Activated CD4-positive, alpha-beta memory T cell treated with anti-CD3 and anti-CD28 coated beads, Interleukin-2, amount 10 ng/mL, durations not matched to agents 7 days and 5 days (primary cell): ENCODE results near the gene ZFPM1. TPM values are rescaled to one million over a fixed set of nuclear protein-coding genes. Genes with fewer than 3 reads are reported as not detected.

Source experiments
- CTCF ChIA-PET: fragments of 350-600 bp; sonication (Branson Sonifier 250); formaldehyde crosslinking; loops from one replicate; lab custom pipeline; 2021; ENCODE audit warnings: antibody characterized with exemption, inconsistent platforms; lab: Charles Lee
- POLR2A ChIA-PET: fragments of 350-600 bp; sonication (Branson Sonifier 250); formaldehyde crosslinking; loops from one replicate; lab custom pipeline; 2021; ENCODE audit warnings: antibody characterized with exemption; lab: Charles Lee
- DNase-seq: peaks from one replicate; pipeline ENCODE4 v3.0.0-alpha.2; 2020
- H3K27ac Mint-ChIP-seq: one replicate; pipeline ENCODE4 v1.8.0; 2021; ENCODE audit warnings: mild to moderate bottlenecking, mixed read lengths
- H3K27me3 Mint-ChIP-seq: one replicate; pipeline ENCODE4 v1.8.0; 2021; ENCODE audit warnings: mixed read lengths
- H3K36me3 Mint-ChIP-seq: one replicate; pipeline ENCODE4 v1.8.0; 2021; ENCODE audit warnings: low read depth, mixed read lengths
- H3K4me1 Mint-ChIP-seq: one replicate; pipeline ENCODE4 v1.8.0; 2021; ENCODE audit warnings: mixed read lengths
- H3K4me3 Mint-ChIP-seq: one replicate; pipeline ENCODE4 v1.8.0; 2021; ENCODE audit warnings: mild to moderate bottlenecking, mixed read lengths
- H3K9me3 Mint-ChIP-seq: one replicate; pipeline ENCODE4 v1.8.0; 2021; ENCODE audit warnings: mixed read lengths
- total RNA-seq, 2 experiments: library from RNA; stranded (reverse); gene quantifications; one replicate each; pipeline ENCODE4 v1.2.3, GENCODE V29; 2021

ZFPM1 gene
- total RNA-seq, 2 experiments from 2014 or later = 15.4 to 15.7 TPM

DNA sequence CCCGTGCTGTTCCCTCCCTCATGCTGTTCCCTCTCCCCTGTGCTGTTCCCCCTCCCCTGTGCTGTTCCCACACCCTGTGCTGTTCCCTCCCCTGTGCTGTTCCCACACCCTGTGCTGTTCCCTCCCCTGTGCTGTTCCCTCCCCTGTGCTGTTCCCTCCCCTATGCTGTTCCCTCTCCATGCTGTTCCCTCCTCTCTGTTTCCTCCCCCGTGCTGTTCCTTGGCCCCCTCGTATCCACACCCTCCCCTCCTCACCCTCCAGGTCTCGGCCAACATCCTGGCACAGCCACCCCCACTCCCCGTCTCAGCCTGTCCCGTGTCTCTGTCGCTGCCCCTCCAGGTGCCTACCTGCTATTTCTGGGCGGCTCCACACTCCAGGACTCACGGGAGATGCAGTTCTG is 68.6 kb downstream of the ZFPM1 start:
- POLR2A ChIA-PET = no interaction called here
- no peaks in the 10 kb centered on the region for H3K36me3 Mint-ChIP-seq
- no peaks in the 10 kb centered on the region for H3K27me3 Mint-ChIP-seq
- no peaks in the 10 kb centered on the region for H3K4me1 Mint-ChIP-seq
- no peak for DNase-seq
- H3K4me3 Mint-ChIP-seq = no peak overlapping the region
- peaks cover 5% of the 10 kb centered on the region for H3K9me3 Mint-ChIP-seq
- H3K27ac Mint-ChIP-seq = no peak overlapping the region
- CTCF ChIA-PET = no interaction called here

DNA sequence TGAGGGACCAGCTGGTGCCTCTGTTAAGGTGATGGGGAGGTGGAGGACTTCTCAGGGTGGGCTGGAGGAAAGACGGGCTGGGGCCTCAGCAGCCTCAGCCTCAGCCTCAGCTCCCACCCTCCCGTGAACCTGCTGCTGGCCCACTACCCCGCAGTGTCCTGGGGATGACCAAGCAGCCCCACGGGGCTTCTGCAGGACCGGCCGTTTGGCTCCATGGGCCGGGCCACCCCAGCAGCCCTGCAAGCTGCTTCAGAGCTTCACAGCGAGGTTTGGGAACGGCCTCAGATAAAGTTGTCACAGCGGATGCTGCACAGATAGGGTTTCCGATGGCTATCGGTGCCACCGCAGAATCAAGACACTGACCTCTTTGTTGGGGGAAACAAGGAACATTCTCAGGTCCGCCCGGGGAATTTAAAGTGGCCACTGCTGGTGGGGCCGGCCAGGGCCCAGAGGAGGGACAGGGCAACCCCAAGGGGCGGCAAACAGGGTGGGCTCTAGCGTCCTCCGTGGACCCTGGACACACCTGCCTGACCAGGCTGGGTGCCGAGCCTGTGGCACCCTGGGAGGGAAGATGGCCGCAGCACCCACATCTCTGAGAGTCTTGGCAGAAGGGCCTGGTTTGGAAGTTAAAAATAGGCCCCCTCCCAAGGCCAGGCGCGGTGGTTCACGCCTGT is 69.3 kb downstream of the ZFPM1 start:
- no peaks in the 10 kb centered on the region for H3K27me3 Mint-ChIP-seq
- no peaks in the 10 kb centered on the region for H3K4me1 Mint-ChIP-seq
- H3K9me3 Mint-ChIP-seq = peaks cover 5% of the 10 kb centered on the region
- CTCF ChIA-PET = interaction anchor here (1.1 kb wide), 1 partner anchor 81 kb away, joined by 3 read pairs; no protein-coding TSS in a partner anchor
- H3K27ac Mint-ChIP-seq = no peak overlapping the region
- H3K36me3 Mint-ChIP-seq = no peaks in the 10 kb centered on the region
- no peak for DNase-seq
- POLR2A ChIA-PET = no interaction called here
- H3K4me3 Mint-ChIP-seq = no peak overlapping the region

DNA sequence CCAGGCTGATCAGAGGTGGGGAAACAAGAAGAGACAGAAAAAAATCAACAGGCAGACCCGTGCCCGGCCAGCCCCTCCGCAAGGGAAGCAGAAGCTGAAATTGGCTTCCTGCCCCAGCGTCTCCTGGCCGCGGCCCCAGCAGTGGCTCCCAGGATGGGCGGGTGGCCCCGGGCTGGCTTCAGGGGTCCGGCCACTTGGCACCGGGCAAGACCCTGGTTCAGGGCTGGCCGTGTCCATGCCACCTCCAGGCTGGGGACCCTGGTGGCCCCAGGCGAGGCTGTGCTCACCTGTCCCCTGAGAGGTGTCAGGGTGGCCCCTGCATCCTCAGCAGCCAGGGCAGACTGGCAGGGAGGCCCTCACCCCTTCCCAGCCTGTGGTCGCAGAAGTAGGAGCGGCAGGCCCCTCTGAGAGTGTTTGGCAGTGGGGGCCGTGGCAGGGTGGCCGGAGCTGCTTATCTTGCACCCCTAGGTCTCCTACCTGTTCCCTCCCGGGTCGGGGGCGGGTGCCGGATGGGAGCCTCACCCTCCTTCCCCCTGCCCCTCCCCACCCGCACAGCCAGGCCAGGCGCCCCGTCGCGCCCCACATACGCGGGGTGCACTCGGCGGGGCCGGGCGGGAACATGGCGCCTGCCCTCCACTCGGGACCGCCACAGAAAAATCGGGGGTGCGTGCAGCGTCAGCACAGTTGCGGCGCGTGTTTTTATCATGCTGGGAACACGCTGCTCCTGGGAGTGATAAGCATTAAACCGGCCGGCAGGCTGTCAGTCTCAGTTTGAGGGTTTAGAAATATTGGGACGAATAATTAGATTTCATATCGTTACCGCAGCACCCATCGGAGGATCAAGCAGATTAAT is 70.5 kb downstream of the ZFPM1 start:
- no peak for DNase-seq
- no peaks in the 10 kb centered on the region for H3K36me3 Mint-ChIP-seq
- H3K4me3 Mint-ChIP-seq = no peak overlapping the region
- ChIA-PET CTCF (interaction anchor here (1.1 kb wide), 1 partner anchor 82 kb away, joined by 3 read pairs; no protein-coding TSS in a partner anchor), POLR2A (no interaction called here)
- H3K27me3 Mint-ChIP-seq = no peaks in the 10 kb centered on the region
- H3K4me1 Mint-ChIP-seq = no peaks in the 10 kb centered on the region
- H3K27ac Mint-ChIP-seq = no peak overlapping the region
- peaks cover under 1% of the 10 kb centered on the region for H3K9me3 Mint-ChIP-seq

DNA sequence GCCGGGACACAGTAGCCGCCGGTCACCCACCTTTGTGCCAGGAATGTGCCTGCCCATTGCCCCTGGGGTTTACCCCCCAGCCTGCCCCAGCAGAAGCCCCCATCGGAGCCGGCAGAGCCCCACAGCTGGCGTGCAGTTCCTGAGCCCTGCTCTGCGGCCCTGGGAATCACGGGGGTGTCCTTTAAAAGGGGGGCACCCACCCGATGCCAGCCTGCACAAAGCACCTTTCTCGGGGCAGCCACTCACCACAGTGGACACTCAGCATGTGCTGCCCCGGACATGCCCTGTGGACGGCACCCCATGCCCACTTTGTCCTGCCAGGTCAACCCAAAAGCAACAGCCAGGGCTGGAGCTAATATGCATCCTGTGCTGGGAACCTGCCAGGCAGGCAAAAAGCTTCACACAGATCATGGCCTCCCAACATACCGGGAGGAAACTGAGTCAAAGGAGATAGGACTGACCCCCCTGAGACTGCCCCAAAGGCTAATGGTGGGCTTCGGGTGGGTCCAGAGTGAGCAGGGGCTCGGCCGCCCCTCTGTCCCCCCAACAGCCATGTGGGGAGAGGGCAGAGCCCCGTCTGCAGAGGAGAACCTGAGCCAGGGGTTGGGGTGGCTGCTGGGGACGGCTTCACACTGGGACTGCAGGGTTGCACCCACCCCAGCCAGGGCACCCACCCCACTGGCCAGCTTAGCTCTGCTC is 71.3 kb downstream of the ZFPM1 start:
- H3K4me3 Mint-ChIP-seq = no peak overlapping the region
- POLR2A ChIA-PET = interaction anchor here (1.3 kb wide), 1 partner anchor 46 kb away, joined by 3 read pairs; the partner anchor contains the start of gene ZC3H18
- no peak overlapping the region for H3K27ac Mint-ChIP-seq
- H3K9me3 Mint-ChIP-seq = no peaks in the 10 kb centered on the region
- CTCF ChIA-PET = no interaction called here
- H3K4me1 Mint-ChIP-seq = no peaks in the 10 kb centered on the region
- no peak for DNase-seq
- H3K27me3 Mint-ChIP-seq = no peaks in the 10 kb centered on the region
- H3K36me3 Mint-ChIP-seq = no peaks in the 10 kb centered on the region

DNA sequence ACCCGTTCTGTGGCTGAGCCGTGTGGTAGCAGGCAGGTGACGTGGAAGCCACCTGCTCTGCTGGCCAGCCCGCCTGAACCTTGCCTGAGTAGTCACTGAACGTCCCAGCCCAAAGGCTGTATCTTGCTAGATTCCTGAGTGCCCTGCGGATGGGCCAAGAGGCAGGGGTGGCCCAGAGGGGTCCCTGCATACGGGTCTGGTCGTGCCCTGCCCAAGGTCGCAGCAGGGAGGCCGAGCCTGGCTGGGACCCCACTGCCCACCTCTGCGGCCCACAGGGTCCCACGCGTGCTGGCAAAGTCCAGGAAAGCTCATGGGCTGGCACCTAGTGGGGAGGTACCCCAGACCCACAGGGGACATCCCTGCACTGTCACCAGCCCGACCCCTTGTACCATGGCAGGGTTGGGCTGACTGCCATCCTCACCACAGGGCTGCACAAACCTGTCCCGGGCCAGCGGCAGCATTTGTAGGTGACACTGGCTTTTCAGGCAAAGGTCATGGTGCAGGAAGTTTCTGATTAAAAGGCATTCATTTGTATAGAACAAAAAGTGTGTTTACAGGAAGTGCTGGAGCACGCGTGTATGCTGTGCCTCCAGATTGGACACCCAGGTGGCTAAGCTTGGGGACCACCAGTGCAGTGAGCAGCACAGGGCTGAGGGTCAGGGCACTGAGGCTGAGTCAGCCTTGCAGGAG is 72.0 kb downstream of the ZFPM1 start:
- H3K9me3 Mint-ChIP-seq = no peaks in the 10 kb centered on the region

DNA sequence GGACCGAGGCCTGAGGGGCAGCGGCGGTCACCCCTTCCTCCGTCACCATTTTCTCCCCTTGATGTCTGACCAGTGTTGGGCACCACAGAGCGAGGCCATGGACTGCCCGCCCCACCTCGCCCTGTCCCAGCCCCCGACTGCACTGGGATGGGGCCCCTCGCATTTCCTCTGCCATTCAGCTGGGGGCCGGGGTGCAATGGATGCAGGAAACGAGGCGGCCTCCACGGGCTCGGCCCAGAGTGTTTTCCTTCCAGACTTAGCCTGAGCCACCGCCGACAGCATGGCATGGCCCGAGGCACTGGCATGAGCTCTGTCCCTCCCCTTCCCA is 72.5 kb downstream of the ZFPM1 start:
- Mint-ChIP-seq H3K9me3 (no peaks in the 10 kb centered on the region), H3K27me3 (no peaks in the 10 kb centered on the region), H3K4me1 (no peaks in the 10 kb centered on the region), H3K36me3 (no peaks in the 10 kb centered on the region), H3K4me3 (no peak overlapping the region), H3K27ac (no peak overlapping the region)
- POLR2A ChIA-PET = interaction anchor here (1.3 kb wide), 1 partner anchor 45 kb away, joined by 3 read pairs; the partner anchor contains the start of gene ZC3H18
- no peak for DNase-seq
- CTCF ChIA-PET = no interaction called here

More for the DNA sequence above, 72.0 kb downstream of the ZFPM1 start:
- ChIA-PET CTCF (no interaction called here), POLR2A (interaction anchor here (1.3 kb wide), 1 partner anchor 45 kb away, joined by 3 read pairs; the partner anchor contains the start of gene ZC3H18)
- no peaks in the 10 kb centered on the region for H3K4me1 Mint-ChIP-seq
- DNase-seq = no peak
- no peaks in the 10 kb centered on the region for H3K36me3 Mint-ChIP-seq
- H3K4me3 Mint-ChIP-seq = no peak overlapping the region
- H3K27ac Mint-ChIP-seq = no peak overlapping the region
- H3K27me3 Mint-ChIP-seq = no peaks in the 10 kb centered on the region

DNA sequence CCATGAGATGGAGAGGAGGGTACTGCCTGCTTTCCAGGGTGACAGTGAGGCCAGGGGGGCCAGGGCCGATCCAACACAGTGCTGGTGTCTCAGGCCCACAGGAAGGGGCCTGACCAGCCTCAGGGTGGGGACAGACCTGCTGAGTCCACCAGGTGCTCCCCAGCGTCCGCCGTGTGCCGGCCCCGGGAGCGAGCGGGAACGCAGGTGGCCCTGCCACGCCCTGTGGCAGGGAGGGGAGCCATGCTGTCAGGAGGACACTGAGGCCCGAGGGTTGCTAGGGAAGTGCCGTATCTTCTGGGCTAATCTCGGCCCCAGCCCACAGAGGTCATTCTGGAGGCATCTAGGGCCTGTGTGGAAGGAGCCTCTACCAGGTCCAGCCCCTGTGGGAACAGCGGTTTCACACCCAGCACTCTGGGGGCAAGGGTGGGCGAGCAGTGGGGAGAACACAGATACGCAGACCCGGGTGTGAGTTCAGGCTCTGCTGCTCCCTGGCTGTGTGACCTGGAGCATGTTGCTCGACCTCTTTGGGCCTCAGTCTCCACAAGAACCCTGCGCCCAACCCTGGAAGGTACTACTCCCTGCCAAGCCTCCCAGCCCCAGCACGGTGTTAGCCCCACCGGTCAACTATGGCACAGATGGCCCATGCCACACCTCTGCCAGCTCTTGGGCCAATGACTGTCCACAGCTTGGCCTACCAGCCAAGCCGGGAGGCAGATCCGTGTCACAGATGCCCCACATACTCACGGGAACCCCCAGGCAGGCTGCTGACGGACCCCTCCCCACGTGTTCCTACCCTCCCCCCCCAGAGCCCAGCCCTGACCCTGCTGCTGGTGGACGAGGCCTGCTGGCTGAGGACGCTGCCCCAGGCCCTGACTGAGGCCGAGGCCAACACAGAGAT is 73.2 kb downstream of the ZFPM1 start:
- Mint-ChIP-seq H3K4me3 (no peak overlapping the region), H3K4me1 (no peaks in the 10 kb centered on the region), H3K9me3 (no peaks in the 10 kb centered on the region), H3K36me3 (no peaks in the 10 kb centered on the region), H3K27me3 (no peaks in the 10 kb centered on the region), H3K27ac (no peak overlapping the region)
- no peak for DNase-seq
- ChIA-PET POLR2A (no interaction called here), CTCF (no interaction called here)

DNA sequence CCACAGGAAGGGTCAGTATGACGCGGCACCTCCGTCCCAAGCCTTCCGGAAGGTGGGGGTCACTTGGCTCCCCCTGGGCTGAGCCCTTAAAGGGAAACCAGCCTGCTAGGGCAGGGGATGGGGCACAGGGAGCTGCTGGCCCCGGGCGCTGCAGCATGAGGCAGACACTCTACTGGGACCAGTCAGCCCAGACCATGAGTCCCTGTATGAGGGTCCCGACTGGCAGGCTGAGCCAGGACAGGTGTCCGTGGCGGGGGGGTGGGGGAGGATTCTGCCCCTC is 73.8 kb downstream of the ZFPM1 start:
- Mint-ChIP-seq H3K9me3 (no peaks in the 10 kb centered on the region), H3K27me3 (no peaks in the 10 kb centered on the region), H3K4me3 (no peak overlapping the region), H3K27ac (no peak overlapping the region), H3K36me3 (no peaks in the 10 kb centered on the region), H3K4me1 (no peaks in the 10 kb centered on the region)
- CTCF ChIA-PET = no interaction called here
- POLR2A ChIA-PET = no interaction called here
- no peak for DNase-seq

DNA sequence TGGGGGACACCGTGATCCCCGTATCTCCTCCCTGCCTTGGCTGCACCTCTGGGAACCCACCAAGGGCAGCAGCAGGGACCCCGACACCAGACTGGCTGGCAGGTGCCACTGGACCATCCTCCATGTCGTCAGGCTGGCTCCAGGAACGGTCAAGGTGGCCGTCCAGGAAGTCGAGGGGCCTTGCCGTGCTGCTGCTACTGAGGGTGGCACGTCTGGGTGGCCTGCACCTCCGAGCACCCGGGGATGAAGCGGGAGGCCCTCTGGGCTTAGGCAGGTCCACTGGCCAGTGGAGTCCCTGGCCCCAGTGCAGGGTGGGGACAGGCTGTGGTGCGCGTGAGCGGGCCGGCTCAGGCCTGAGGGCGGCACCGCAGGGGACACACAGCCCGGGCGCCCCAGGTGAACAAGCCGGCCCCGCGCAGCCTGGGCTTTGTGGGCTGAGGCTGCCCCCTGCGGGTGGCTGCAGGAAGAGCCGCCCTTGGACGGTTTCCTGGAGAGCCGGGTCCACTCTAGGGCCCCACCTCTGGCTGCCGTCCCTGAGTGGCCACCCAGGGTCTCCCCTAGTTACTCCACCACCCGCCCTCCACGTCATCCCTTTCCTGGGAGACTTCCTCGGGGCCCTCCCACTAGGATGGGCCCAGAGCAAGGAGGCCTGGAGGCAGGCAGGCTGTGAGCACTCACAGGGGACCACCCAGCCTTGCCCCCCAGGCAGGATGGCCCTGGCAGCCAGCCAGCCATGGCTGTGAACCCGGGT is 74.3 kb downstream of the ZFPM1 start:
- CTCF ChIA-PET = no interaction called here
- POLR2A ChIA-PET = no interaction called here

DNA sequence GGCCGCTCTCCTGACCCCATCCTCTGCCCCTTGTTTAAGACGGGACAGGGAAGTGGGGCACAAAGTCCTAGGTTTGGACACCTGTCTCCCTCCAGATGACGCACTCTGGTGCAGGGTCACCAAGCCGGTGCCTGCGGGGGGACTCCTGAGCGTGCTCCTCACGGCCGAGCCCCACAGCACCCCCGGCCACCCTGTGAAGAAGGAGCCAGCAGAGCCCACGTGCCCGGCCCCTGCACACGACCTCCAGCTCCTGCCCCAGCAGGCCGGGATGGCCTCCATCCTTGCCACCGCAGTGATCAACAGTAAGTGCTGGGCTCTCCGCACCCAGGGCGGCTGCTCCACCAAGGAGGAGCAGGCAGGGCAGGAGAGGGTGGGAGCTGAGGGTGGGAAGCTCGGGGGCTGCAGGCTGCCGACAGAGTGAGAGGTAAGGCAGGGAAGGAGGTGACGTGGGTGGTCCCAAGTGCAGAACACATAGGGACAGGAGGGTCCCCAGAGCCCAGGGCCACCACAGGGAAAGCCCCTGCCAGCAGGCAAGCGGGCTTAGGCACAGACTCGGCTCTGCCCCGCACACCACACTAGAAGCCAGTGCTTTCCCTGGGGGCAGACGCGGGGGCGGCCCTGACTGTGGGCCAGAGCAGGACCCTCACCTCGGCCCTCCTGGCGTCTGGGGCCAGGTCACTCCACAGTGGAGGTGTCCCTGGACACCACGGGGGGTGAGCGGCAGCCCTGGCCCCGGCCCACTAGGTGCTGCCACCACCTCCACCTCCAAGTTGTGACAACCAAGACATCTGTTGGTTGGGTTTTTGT is 75.1 kb downstream of the ZFPM1 start:
- Mint-ChIP-seq H3K4me1 (no peaks in the 10 kb centered on the region), H3K9me3 (no peaks in the 10 kb centered on the region), H3K4me3 (no peak overlapping the region), H3K27ac (no peak overlapping the region), H3K27me3 (no peaks in the 10 kb centered on the region), H3K36me3 (no peaks in the 10 kb centered on the region)
- POLR2A ChIA-PET = no interaction called here
- CTCF ChIA-PET = no interaction called here
- no peak for DNase-seq

More for the DNA sequence above, 74.3 kb downstream of the ZFPM1 start:
- peak; percentile 64 for DNase-seq
- no peaks in the 10 kb centered on the region for H3K36me3 Mint-ChIP-seq
- H3K27me3 Mint-ChIP-seq = no peaks in the 10 kb centered on the region
- H3K4me1 Mint-ChIP-seq = no peaks in the 10 kb centered on the region
- H3K9me3 Mint-ChIP-seq = no peaks in the 10 kb centered on the region
- no peak overlapping the region for H3K4me3 Mint-ChIP-seq
- no peak overlapping the region for H3K27ac Mint-ChIP-seq

DNA sequence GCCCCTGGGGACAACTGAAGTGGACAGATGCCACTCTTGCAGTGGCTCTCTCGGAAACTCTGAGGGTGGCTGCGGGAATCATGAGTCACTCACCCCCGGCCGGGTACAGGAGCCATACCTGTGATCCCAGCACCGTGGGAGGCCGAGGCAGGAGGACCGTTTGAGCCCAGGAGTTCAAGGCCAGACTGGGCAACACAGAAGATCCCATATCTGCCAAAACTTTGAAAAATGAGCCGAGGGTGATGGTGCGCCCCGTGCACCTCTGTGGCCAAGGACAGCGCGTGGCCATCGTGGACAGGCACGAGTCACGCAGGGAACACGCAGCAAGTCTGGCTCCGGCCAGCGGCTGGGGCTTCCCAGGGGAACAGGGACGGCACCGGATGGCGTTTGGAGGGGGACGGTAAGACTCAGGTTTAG is 75.8 kb downstream of the ZFPM1 start:
- no peaks in the 10 kb centered on the region for H3K9me3 Mint-ChIP-seq
- ChIA-PET POLR2A (no interaction called here), CTCF (no interaction called here)
- no peaks in the 10 kb centered on the region for H3K4me1 Mint-ChIP-seq
- H3K27ac Mint-ChIP-seq = no peak overlapping the region
- H3K36me3 Mint-ChIP-seq = no peaks in the 10 kb centered on the region
- DNase-seq = no peak
- no peak overlapping the region for H3K4me3 Mint-ChIP-seq
- H3K27me3 Mint-ChIP-seq = no peaks in the 10 kb centered on the region
